Activated gamma-delta T cell treated with Interleukin-2 at 50 U/mL for 16 hours (primary cell): ENCODE data around the gene PTTG1IP.

Experiments used
- DNase-seq: peaks from one replicate; pipeline ENCODE4 v3.0.0-alpha.2; 2020

PTTG1IP gene

DNA sequence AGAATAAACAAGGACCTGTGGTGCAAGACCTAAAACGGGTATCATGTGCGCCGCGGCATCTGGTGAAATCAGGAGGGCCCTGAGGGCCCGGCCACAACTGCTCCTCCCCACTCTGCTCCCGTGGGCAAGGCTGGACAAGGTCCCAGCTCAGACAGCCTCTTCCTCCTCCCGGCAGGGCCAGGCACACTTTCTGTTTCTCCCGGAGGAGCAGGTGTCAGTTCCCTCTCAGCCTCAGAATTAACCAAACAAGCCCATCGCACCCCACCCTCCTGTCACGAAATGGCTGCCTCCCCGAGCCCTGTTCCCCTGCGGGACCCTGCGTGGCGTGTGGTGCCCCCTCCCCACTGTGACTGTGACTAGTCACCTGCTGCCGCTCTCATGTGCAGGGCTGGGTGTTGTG, 15.2 kb downstream of the PTTG1IP start:
- DNase-seq, result no peak

DNA sequence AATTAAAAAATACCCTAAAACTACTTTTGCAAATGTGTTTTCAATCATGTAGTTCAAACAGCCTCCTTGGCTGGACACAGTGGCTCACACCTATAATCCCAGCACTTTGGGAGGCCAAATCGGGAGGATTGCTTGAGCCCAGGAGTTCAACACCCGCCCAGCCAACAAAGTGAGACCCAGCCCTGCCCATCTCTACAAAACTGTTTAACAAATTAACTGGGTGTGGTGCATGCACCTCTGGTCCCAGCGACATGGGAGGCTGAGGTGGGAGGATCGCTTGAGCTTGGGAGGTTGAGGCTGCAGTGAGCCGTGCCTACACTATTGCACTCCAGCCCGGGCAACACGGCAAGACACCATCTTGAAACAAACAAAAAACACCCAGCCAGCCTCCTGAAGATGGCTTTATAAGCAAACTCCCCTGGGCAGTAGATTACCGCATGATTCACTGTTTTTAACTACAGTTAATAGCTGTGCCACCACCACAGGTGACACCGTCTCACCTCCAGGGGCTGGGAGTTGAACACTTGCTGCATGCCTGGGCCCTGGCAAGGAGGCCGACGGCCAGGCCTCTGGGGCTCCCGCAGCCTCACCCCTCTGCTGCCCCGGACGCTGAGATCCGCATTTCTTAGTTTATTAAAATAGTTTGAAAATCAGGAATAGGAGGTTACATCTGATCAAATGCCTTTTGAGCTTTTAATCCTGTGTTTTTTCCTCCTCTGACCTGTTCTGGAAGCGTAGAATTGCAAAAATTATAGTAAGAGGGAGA, 16.2 kb downstream of the PTTG1IP start:
- DNase-seq, result no peak

DNA sequence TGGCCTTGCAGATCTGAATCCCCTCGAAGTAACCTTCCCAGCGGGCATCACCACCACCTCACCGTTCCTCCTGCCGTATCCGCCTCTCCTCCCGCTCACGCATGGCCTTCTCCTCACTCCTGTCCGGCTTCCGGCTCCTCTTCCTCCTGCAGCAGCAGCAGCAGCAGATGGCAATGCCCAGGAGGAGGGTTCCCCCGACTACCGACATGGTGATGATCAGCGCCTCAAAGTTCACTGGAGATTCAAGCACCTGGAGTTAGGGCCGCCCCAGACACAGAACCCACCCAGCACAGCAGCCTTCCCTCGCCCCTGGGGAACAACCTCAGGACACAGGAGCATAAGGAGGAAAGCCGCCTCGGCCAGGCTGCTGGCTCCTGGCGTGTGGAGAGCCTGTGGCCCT, 17.4 kb downstream of the PTTG1IP start:
- DNase-seq, result no peak

DNA sequence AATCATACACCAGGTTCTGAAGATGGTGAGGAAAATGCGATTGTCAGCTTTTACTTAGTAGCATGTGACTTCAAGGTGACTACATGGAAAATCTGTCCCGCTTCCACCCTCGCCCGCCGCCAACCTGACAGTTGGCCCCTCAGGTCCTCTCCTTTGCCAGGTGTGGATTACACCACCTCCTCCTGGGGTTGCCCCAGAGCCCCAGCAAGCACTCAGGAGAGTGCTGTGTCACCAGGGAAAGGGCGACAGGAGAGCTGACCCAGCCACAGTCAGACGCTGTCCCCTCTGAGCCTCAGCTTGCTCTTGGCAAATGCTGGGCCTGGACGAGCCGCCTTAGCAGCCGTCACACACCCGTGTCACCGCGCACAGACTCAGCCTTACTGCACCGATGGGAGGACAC, 17.9 kb downstream of the PTTG1IP start:
- DNase-seq, result no peak

DNA sequence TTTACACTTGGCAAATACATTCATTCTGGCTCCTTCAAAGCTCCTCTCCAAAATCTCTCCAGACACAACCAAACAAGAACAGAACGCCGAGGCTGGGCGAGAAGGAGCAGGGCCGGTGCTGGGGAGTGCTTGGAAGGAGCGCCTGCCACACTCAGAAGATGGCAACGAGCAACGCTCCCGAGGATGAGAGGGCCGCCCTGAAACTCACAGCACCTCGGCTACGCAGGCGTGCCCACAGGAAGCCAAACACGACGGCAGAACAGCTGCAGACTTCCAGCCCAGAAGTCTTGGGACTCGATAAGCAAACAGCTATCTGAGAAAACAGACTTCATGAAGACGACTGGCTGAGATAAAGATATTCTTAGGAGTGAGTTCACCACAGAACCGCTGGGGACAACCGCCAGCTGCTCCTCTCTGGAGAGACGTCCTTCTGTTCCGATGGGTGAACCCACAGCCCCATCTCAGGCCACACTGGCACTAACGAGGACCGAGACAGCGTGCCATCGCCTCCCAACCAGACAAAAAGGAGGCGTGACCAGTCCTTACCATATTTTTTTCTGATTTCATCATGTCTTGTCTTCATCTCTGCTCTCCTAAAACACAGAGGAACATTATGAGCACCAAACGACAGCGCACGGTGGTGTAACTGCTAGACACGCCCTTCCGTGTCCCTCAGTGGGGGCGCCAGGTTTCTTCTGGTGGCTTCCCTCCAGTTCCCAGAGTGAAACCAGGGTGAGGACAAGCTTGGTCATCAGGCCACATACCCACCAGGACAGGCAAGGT, 18.6 kb downstream of the PTTG1IP start:
- no peak for DNase-seq

DNA sequence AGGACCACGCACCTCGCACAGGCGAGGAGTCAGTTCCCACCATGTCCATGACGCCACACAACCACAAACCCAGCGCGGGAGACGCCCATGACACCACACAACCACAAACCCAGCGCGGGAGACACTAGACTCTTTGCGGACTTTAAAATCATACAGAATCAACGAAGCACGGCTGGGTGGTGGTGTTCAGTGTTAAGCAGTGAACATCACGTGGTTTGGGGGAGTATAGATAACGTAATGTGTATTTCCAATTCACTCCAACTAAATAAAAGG, 19.2 kb downstream of the PTTG1IP start:
- no peak for DNase-seq

DNA sequence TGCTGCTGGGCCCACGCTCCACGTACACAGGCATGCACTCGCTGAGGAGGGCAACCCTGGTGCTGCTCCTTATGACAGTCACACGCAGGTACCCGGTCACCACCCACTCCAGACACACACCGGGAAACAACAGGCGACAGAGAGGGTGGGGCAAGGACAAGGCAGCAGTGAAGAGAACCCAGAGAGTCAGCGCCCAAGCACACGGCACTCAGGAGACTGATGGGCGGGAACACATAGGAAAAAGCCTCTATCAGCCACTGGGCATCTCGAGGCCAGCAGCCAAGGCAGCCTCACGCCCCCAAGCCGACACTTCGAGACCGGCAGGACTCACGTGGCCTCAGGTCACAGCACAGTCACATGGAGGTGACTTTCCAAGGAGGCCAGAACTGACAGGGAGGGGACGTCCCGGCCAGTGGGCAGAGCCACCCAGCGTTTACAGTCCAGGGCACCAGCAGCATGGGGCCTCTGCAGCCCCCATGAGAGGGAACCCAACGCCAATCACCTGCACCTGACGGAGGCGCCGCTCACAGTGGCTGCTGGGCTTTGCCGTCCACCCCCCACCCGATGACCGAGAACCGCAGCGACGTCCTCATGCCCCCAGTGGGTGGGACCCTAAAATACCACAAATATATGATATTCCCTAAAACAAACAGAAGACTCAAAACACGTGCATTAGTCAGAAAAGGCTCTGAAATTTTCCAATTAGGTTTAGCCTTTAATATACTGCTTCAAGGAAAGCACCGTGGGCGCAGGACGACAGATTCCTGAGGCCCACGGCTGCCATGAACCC, 19.7 kb downstream of the PTTG1IP start:
- DNase-seq, result no peak

DNA sequence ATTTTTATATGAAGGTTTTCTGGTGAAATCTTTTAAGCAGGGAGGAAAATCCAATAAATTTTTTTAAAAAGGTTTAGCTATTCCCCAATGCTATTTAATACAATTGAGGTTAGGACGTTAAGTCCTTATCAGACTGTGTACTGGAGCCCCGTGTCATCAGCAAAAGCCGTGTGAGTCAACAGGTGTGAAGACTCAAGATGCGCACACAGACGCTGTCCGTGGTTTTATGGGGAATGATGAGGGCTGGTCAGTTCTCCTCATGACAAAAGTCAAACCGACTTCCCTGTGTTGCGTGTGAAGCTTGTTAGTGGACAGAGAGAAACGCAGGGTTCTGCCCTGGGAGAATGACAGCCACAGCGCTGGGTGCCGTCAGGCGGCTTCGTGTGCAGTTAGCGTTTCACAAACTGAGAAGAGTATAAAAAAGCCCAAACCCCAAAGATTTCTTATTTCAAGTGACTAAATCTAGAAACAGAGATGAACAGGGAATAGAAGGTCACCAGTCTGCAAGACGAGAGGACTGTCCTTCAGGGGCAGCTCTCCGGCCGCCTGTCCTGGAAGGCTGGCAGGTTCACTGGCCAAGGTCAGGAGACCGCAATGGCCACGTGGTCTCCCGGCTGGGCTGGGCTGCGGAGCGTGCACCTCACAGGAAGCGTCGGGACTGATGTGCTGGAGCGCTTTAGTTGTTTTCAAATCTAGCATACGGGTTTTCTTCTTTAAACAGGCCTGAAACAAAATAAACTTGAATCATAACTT, 22.4 kb downstream of the PTTG1IP start:
- no peak for DNase-seq

DNA sequence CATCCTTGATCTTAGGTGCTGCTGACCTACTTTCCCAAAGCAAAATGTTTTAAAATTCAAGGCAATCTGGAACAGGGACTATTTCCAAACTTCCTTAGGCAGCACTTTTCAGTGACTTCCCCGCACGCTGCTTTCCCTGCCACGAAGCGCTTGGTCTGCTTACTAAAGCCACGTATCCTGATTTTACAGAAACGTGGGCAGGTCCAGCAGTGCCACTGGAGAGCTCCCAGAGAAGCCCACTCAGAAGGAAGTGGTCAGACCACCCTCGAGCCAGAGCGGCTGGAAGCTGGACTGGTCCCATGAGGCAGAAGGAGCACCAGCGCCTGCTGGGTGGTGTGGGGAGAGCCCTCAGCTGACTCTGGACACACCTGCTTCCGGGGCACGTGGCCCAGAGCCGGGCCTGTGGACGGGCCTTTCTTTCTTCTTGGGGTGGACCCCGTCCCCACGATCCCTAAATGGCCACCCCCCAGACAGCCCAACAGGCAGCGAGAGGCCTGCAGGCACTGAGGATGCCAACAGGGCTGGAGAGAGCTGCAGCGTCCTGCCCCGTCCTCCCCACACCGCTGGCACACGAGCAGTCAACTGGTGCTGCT, 23.2 kb downstream of the PTTG1IP start:
- no peak for DNase-seq

DNA sequence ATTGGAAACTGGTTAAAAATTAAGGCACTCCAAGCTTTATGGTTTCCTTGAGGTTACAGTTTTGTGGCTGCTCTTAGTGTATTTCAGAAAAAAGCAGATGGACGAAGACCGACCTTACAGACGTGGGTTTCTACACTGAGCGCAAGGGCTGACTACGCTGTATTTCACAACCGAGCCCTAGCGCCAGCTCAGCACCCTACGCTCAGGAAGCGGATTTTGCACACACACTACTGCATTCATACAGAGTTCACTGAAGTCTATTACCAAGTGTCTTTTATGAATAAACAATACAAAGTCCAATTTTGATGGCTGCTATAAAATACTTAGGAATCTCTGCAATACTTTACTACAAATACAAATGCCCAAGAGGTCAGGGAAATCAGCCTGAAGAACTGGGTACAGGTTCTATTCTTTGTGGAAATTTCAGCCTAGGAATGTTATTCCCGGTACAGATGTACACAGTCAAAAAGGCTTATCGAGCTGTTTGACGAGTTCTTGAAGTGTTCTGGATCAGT, 23.8 kb downstream of the PTTG1IP start:
- DNase-seq, result no peak

DNA sequence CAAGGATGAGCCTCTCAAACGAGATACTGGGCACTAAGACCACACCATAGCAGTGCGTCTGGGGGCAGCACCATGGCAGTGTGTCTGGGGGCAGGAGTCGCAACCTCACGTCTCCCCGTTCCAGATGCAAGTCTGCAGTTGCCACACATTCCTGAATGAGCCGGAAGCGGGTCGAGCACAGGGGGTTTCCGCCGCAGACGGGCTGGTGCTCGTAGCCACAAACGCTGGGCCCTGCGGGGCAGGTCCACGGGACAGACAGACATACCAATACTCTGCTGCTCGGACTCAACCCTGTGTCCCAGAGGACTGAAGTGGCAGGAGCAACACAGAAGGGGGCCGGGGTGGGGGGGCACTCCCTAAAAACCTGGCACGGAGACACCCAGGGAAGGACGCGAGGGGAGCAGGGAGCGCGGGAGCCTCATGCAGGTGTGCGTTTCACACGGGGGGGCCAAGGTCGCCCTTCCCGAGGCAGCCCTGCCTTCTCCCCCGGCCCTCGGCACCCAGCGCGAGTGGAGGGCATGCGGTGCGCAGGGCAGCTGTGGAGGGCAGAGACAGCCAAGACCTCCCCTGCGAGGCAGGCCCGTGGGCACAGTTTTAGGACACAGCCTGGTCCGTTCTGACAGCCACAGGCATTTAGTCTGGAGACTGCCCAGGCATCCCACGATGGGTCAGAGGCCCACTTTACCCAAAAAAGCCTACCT, 24.5 kb downstream of the PTTG1IP start:
- DNase-seq, result no peak

DNA sequence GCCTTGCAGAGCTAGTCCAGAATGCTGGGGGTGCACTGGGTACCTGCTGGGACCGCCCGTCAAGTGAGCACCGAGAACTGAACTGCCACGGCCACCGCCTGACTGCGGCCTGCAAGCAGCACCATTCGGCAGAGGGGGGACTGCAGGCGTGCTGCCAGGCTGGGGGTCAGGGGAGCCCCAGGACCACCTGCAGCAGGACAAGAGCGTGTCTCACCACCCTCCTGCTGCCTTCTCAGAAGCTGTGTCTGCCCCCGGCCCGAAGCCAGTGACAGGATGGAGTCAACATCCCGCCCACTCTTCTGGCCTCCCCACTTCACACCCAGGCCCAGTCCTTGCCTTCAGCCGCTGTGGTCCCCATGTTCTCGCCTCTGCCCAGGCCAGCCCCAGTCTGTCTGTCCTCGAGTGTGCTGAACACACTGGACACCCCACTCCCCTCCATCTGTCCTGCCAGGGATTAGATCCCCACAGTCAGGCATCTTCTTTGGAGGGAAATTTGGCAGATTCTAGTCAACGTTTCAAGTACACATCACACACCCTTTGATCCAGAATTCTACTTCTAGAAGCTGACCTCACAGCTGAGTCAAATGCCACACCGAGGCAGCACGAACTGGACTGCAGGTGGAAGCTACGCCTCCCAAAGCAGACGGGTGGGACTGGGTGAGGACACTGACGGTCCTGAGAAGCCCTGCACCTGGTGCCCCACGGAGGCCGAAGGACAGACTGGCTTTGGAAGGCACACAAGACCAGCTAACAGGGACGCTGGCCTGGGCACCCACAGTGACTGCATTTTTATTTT, 26.0 kb downstream of the PTTG1IP start:
- no peak for DNase-seq

DNA sequence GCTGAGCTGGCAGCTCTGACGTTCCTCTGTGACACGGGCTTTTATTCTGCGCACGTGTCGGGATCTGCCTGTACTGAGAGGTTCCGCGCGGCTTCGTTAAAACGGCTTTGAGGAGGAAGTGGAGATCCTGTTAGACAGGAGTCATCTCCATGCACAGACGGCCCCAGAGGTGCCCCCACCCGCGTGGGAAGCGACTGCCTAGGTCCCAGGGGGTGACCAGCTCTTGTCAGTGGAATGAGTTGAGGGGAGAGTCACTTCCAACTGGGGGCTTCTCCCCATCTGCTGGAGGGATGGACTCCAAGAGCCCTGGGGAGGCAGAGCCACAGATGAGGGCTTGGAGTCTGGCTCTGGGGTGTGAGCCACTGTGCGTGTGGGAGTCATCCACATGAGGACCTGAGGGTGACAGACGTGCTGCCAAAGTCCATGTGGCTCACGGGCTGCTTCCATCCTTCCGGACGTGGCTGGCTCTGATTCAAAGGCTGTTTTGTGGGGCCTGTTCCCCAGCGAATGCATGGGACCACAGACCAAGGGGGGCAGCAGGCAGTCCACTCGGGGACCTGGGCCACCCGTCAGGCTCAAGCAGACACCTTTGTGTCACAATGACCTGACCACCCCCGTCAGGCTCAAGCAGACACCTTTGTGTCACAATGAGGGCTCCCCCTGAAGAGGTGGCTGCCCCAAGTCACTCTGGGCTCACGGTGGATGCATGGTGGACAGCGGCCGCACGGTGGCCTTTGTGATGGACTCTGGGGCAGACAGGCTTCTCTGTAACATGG, 26.8 kb downstream of the PTTG1IP start:
- no peak for DNase-seq

DNA sequence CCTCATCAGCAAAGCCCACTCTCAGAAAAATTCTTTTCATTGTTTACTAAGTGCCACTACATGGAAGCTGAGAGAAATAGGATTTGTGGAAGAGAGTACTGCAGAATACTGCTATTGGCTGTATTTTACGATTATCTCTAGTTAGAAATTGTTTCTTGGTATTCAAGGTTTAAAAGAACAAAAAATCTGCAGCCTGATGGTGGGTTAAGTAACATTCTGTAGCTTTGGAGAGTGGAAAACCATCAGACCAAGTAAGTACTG, 27.3 kb downstream of the PTTG1IP start:
- no peak for DNase-seq

DNA sequence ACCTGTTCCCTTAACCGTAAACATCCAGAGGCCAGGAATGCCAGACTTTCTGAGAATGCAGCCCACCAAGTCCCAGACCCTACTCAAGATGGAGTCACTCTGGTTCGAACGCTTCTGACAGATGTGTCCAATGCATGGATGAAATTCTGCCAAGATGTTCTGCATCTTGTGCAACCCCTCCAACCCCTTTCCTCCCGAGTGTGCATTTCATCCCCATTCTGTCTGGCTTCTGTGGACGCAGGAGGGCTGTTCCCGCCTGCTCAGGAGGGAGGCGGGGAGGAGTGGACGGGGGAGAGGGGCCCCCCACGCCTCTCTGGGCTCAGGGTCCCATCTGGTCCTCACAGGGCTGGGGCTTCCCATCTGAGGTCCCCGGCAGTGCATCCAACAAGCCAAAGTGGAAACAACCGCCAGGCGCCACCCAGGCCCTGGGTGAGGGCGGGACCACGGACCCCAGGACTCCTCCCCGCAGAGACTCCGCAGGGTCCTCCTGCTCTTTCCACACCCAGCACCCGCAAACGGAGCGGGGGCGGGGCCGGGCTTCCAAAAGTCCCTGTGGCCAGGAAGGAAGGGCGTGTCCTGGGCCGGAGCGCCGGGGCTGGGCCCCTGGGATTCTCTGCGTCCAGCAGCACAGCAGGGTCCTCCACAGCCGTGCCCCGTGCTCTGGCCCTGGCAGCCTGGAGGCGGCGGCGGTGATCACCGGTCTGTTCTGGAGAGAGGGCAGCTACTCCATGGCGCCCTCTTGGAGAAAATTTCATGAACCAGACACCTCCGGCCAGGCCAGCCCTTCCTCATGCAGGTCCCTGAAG, 27.9 kb downstream of the PTTG1IP start:
- peak; percentile 35 for DNase-seq

DNA sequence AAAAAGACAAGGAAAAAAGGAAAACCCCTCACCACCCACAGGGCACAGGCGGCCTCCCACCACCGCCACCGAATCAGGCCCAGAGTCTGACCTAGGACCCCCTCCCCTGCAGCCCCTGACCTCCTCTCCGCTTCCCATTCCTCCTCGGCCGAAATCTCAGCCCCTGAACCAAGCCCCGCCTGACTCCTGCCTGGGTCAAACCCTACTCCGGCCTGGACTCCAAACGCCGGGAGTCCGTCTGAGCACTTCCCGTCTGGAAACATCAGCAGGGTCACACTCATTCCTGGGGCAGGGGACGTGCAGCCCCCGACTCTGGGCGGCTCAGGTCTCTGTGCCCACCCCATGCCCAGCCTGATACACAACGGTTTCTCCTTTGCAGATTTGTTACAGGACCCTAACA, 29.2 kb downstream of the PTTG1IP start:
- DNase-seq, result no peak

DNA sequence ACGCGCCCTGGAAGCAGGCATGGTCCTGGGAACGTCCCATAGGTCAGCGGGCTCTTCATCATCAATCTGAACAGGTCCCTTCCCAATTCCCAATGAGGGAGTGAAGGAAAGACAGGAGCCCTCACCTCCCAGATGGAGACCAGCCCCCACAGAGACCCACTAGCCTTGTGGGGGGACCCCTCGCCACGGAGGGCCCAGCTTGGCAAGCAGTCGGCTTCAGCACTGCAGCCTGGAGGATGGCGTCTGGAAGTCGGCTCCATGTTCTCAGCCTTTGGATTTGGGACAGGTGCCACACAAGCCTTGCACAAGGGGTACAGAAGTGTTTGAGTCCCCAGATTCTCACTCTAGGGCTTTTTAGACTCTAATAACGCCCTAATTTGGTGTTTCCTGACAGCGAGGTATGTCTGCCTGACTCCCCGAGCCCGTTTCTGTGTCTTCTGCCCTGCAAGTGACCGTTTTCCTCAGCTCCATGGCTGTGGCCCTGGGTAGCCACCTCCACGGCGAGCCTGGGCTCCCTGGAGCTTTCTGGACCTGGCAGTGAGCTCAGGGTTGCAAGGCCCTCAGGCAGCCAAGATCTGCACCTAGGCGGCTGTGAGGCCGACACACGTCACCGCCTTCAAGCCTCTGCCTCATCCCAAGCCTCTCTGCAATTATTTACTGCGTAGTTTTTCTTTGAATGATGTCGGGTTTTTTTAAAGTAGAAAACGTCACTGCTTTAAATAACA, 30.6 kb downstream of the PTTG1IP start:
- no peak for DNase-seq

DNA sequence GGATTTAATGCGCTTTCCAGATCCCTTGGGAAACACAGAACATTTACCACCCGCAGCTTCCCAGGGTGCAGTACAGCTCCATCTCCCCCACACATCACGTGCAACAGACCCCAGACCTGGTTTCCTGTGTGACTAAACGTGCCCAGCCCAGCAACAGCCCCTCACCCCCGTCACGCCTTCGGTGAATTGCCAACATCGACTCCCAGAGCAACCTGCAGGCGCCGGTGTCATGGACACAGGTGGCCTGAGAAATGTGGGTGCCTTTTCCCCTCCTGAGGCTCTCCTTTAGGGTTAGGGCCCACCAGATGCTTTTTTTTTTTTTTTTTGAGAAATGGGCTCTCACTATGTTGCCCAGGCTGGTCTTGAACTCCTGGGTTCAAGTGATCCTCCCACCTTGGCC, 31.4 kb downstream of the PTTG1IP start:
- no peak for DNase-seq

DNA sequence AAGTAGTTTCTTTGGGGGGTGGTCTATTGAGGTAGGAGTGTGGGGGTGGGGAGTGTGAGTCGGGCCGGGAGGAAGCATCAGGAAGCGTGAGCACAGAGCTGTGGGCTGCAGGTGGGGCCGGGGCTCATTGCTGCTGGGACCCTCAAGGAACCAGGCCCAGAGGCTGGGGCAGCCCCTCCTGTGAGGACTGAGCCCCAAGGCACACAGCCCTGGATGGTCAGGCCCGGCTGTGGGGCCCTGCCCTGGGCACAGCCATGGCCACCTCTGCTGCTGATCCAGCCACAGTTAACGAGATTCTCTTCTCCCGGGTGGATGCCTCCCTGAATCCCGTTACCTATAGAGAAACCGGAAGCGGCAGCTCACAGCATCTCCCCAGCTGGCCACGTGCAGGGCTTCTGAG, 32.7 kb downstream of the PTTG1IP start:
- no peak for DNase-seq
